HG02588 (cell line): ENCODE results near the gene SERTM2.

Experiments used
- ATAC-seq: cut with Tn5 transposase; IDR thresholded peaks from one replicate; pipeline ENCODE4 v1.9.1; 2021; ENCODE audit warnings: mild to moderate bottlenecking, moderate library complexity; ENCODE audit not compliant: unreplicated experiment

Gene SERTM2

DNA sequence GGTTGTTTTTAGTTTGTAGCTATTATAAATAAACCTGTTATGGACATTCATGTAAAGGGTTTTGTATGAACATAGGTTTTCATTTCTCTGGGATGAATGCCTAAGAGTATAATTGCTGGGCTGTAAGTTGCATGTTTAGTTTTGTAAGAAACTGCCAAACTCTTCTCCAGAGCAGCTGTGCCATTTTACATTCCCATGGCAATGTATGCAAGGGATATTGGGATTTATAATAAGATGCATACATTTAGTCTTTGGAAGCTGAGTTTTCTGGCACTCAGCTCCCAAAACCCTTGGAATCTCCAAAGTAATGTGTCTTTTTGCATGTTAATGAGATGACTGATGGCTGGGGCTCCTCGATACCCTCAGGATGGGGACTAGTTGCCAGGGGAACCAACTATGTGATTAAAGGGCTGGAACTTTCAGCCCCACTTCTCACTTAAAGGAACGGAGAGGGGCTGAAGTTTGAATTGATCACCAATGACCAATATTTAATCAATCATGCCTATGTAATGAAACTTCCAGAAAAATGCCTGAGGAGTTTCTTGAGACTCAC lies 44.0 kb downstream of the SERTM2 start:
- ATAC-seq: no peak

DNA sequence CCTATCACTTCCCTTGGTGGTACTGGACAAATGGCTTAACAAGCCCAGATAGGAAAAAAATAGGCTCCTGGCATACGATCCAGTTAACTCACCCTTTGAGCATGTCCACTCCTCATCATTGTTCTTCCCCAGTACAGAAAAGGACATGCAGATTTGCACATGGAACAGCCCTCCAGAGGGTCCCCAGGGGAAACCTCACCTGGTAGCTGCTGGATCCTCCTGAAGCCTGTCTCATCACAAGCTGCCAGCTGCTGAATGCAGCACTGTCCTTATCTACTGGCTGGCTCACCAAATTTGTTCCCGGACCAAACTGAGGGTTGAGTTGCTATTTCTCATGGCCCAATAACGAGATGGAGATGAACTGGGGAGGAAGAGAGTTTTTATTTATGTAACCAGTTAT lies 49.4 kb downstream of the SERTM2 start:
- no peak for ATAC-seq

DNA sequence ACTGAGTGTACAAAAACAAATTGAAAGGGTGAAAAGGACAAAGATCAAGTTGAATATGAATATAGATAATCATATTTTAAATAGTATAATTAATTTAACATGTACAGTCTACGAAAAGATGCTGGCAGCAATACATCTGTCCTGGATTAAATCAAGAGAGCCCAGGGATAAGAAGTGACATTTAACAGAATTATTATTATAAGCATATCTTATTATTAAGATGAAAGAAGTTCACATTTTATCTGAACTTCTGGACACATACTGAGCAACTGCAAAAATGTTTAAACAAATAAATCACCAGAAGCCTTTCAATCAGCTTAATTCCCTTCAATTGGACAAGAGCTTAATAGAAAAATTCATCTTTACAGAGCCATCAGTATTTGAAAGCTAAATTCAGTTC lies 50.4 kb downstream of the SERTM2 start:
- no peak for ATAC-seq

- ATAC-seq: no peak
These were observed 56.3 kb downstream of the SERTM2 start for GRCh38 chrX:111567542-111568255.

- no peak for ATAC-seq
These were observed 56.9 kb downstream of the SERTM2 start for GRCh38 chrX:111568354-111568753.

- ATAC-seq: no peak
These were observed 57.4 kb downstream of the SERTM2 start for GRCh38 chrX:111568817-111569216.
